GM10248 (cell line): ENCODE results near the gene COG2.

Source experiments
- CTCF ChIA-PET: fragments of 300-600 bp; sonication (Branson Sonifier 250); formaldehyde crosslinking; extraction: SDS; loops from one replicate; lab custom pipeline; 2021; ENCODE audit warnings: antibody characterized with exemption; lab: Yijun Ruan, JAX
- POLR2A ChIA-PET: fragments of 350-650 bp; sonication (Branson Sonifier 250); formaldehyde crosslinking; extraction: SDS; loops from one replicate; lab custom pipeline; 2020; ENCODE audit warnings: antibody characterized with exemption; lab: Yijun Ruan, JAX
- DNase-seq: peaks from one replicate; pipeline ENCODE4 v3.0.0; 2012; ENCODE audit errors: extremely low spot score
- TF ChIP-seq, protein P1 (sequence below): IDR thresholded peaks from 2 replicates; pipeline ENCODE4 v1.5.1; 2012; ENCODE audit warnings: mild to moderate bottlenecking, low read depth; ENCODE audit errors: extremely low read depth, missing control alignments, control extremely low read depth

COG2 gene

DNA sequence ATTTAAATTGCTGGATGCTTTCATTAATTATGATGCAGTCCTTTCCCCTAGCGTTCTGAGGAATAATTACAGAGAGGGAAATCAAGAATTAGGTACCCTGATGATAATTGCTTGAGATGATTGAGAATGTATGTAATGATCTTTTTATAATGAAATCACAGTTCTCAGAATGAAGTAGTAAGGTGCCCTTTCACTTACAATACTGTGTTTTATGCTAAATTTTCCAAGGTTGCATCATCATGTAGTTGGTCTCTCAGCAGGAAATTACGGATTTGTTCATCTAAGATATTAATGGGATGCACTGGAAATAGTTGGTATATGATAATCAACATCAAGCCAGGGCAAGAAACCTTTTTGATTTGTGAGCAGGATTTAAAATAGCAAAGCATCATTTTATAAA is 37.5 kb downstream of the COG2 start:
- no peak for DNase-seq
- CTCF ChIA-PET, result no interaction called here
- TF ChIP-seq, protein P1, sequence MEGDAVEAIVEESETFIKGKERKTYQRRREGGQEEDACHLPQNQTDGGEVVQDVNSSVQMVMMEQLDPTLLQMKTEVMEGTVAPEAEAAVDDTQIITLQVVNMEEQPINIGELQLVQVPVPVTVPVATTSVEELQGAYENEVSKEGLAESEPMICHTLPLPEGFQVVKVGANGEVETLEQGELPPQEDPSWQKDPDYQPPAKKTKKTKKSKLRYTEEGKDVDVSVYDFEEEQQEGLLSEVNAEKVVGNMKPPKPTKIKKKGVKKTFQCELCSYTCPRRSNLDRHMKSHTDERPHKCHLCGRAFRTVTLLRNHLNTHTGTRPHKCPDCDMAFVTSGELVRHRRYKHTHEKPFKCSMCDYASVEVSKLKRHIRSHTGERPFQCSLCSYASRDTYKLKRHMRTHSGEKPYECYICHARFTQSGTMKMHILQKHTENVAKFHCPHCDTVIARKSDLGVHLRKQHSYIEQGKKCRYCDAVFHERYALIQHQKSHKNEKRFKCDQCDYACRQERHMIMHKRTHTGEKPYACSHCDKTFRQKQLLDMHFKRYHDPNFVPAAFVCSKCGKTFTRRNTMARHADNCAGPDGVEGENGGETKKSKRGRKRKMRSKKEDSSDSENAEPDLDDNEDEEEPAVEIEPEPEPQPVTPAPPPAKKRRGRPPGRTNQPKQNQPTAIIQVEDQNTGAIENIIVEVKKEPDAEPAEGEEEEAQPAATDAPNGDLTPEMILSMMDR, result no peak
- POLR2A ChIA-PET, result no interaction called here

DNA sequence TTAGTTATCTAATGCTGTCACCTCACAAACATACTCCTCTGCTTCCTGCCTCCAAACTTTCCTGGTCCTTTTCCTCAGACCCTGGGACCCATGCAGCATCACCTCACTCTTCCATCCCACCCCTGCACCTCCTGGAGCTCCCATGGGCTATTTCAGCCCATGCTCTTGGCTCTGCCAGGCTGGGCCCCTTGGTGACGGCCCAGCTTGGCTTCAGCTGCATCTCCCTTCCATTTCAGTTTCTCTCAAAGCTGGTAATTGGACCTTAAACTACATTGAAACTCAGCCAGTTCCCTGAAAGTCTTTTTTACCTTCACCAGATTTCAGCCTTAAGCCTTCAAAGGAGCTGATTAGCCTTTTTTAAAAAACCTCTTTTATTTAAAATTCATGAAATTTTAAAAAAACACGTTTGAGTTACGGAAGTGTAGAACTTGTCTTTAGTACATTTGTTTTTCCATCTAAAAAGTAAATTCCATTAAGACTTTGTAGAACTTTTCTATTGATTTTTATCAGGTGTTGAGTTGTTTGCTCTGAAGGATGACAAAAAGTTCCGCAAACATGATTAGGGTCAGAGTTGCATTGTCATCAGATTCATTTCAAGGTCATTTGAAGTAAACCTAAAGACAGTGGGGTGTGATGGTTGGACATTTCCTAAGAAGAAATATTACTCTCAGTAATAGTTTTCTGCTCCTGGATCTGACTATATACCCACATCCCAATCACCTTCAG is 38.2 kb downstream of the COG2 start:
- ChIA-PET POLR2A (no interaction called here), CTCF (no interaction called here)
- no peak for DNase-seq
- TF ChIP-seq, protein P1, result no peak

DNA sequence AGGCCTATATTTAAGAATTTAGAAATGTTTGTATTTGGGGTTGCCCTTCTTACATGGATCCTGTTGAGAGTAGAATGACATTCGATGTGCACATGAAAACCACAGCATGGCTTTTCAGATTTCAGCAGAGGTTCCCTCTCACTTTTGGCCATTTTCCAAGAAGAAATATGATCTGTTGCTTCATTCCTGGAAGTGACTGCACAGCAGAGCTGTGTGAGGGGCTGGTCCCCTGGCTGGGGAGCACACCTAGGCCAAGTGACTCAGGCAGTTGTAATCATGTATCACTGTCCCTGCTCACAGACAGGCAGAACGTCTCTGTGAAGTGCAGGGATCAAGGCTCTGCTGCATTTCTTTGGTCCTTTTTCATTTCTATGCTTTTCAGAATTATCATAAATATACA is 39.3 kb downstream of the COG2 start:
- POLR2A ChIA-PET, result no interaction called here
- CTCF ChIA-PET, result interaction anchor here (1.1 to 1.8 kb wide), 4 partner anchors 11 to 39 kb away, joined by 3 to 5 read pairs (median 3); no protein-coding TSS in a partner anchor
- TF ChIP-seq, protein P1, result no peak
- DNase-seq, result no peak

DNA sequence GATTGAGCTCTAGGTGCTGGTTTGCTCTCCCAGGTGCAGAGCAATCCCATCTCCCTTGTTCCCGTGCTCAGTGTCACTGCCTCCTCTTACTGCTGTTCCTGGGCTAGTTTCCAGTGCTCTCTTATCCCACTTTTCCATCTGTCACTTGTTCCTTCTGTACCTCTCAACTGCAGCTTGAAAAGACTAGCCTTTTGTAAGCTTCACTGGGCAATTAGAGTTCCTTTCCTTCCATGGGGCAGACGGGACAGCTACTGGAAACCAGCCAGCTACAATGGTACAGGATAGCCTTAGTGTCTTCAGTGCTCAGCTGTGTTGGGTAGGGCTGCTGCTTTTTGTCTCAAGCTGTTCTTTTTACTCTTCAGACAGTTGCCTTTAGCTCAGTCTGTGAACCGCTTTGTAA is 40.0 kb downstream of the COG2 start:
- POLR2A ChIA-PET, result no interaction called here
- CTCF ChIA-PET, result interaction anchor here (0.8 to 1.8 kb wide), 5 partner anchors 11 to 39 kb away, joined by 3 to 5 read pairs (median 3); no protein-coding TSS in a partner anchor
- TF ChIP-seq, protein P1, result no peak

DNA sequence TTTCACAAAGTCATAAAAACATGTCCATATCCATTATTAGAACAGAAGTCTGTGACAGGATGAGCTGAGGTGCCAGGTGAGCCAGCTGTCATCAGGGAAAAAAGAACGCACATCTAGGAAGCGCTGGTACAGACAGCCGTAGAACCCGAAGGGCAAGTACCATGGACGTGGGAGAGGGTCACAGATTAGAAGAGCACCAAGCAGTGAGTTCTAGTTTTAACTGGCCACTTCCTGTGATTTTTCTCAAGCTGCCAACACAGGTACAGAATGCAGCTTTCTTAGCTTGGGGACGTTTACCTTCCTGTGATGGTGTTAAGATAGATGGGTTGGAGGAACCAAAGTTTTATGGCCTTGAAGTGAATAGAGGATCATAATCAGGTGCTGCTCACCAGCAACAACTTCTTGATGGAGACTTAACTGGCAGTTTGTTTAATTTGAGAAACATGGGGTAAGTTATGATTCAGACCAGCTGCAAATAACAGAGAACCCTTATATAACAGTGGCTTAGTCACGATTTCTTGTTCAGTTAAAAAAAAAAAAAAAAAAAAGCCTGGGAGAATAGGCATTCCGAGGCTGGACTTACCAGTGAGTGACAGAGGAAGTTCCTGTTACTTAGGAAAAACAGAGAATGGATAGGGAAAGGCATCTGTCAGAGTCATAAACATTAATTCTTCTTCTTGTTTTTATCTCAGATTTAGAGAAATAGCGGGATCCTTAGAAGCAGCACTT is 40.8 kb downstream of the COG2 start:
- ChIA-PET CTCF (interaction anchor here (0.8 to 1.8 kb wide), 4 partner anchors 10 to 40 kb away, joined by 3 to 5 read pairs (median 3); no protein-coding TSS in a partner anchor), POLR2A (no interaction called here)
- DNase-seq, result no peak
- TF ChIP-seq, protein P1, result no peak

More for the DNA sequence above, 40.0 kb downstream of the COG2 start:
- DNase-seq, result no peak

DNA sequence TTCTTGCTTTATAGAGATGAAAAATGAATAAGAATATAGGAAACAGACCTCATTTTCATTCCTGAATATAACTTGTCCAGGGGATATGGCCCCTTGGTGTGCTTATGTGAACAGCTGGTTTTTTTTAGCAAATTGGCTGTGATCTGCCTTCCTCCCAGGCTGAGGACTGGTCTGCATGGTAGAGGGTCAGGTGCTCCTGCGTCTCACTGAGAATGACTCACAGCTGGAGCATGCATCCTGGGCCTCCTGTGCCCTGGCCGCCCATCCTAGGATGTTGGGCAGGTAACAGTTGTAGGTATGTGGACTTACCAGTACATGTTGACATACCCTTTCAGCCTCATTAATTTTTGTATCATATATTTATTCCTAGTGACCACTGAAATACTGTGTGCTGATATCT is 41.9 kb downstream of the COG2 start:
- DNase-seq, result no peak
- TF ChIP-seq, protein P1, result no peak
- ChIA-PET POLR2A (no interaction called here), CTCF (no interaction called here)
